GM11168 (cell line): Measurements from ENCODE around the gene NFIA.

Experiments used
- in situ Hi-C: fragments of 300-500 bp; cut with MboI; formaldehyde crosslinking; loops from one replicate; pipeline ENCODE4 v1.12.0; 2022; ENCODE audit warnings: low sequenced_read_pairs; ENCODE audit not compliant: unreplicated experiment

The NFIA gene

DNA sequence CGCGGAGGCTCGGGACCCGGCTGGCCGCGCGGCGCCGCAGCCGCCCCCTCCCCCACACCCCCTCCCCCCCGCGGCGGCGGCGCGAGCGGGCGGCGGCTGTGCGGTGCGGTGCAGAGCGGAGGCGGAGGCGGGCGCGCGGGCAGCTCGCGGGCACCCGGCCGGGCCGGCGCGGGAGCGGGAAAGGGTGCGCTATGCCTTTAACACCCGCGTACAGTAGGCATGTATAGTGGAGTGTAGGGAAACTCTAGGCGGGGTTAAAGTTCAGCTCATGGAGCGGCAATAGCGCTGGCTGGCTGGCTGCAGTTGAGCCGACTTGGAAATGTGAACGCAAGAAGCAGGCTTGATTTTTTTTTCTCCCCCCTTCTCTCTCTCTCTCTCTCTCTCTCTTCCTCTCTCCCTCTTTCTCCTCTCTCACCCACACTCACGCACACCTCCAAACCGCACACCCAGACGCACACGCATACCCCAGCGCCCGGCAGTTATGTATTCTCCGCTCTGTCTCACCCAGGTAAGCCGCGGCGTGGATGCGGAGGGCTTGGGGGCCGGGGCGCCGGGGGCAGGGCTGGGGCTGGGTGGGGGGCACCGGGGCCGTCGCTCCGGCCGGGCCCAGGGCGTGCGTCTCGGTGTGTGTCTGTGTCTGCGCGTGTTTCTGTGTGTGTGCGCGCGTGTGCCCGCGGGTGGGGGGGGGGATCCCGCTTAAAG is at the start of gene NFIA:
Gene NFIA (plus strand): TSS at position 251 of the 702 bp plus-strand sequence.
- in situ Hi-C loops: no loop called here

DNA sequence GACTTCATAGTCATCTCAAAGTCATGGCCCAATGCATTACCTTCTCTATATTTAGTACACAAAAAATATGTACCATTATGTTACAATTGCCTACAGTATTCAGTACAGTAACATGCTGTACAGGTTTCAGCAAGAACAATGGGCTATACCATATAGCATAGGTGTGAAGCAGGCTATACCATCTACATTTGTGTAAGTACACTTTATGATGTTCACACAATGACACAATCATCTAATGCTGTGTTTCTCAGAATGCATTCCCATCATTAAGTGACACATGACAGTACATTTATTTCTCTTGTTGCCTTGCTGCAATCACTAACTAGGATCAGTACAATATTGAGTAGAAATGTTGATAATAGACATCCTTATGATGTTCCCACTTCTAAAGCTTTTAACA is 46.5 kb upstream of the NFIA start:
- in situ Hi-C loops: no loop called here

DNA sequence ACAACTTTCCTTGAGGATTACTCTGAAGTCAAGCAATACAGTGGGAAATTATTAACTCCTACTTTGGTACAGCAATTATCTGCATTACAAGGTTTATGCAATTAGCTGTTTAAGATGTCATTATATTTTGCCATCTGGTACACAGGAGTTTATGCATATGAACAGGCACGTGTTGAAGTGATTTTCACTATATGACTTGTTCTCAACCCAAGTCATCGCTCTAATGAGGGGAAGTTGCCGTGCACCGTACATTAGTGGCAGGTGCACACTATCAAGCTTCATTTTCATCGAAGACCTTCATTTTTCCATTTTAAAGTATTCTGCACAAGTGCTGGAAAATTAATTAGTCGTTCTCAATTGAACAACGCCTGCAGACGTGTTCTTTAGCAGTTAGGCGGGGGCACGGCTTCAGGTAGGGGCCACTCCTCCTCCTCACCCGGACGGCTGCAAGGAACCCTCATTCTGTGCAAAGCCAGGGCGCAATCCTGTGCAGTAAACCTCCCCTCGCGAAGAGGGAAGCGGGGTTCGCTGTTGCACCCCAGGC is 39.8 kb upstream of the NFIA start:
- in situ Hi-C loops: loop anchor here (10.0 kb wide), 1 partner anchor 412 kb away; no protein-coding TSS in a partner anchor

DNA sequence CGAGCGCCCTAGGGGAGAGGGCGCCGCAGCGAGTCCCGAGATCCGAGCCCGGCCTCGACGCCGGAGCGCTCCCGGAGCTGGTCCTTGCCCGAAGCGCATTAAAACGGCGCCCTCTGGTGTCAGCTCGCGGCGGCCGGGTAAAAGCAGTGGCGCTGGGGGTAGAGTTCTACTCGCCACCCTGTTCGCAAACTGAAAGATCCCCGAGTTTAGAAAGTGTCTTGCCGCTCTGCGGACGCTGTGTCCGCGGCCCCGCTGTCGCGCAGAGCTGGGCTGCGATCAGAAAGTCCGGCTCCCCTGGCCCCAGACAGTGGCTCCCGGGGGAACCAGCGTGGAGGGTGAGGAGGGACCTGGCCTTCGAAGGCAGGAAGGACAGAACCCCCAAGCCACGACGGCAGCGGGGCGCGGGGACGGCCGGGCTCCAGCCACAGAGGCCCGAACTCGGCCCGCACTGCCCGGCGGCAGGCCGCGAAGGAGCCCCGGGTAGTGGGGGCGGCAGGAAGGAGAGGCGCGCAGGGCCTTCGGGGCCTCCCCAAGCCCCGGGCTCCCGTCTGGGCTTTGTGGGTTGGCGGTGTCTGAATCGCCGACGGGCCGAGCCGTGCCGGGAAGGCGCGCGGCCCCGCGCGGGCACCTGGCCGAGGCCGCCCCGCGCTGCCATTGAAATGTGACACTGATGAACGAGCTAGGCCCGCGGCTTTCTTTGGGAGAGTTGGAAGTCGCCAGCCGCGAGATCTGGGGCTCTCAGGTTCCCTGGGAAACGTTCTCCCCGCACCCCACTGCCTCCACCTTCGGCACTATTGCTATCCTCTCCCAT is 39.1 kb upstream of the NFIA start:
- in situ Hi-C loops: loop anchor here (10.0 kb wide), 1 partner anchor 412 kb away; no protein-coding TSS in a partner anchor

DNA sequence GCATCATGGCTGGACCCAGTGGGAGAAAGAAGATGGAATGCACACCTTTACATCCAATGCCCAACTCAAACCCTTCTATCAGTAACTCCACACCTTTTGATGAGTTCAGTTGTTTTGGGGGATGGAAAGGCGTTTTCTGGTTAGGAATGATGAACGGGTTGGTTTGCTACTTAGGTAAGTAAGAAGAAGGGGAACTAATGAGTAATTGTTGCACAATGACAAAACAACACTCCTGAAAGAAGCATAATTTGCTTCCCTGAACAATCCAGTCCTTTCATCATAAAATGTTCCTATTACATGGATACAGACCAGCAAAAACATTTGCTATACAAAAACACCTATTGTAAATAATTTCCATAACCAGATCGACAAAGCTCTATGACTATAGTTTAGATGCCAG is 35.9 kb upstream of the NFIA start:
- in situ Hi-C loops: loop anchor here (10.0 kb wide), 1 partner anchor 408 kb away; no protein-coding TSS in a partner anchor

DNA sequence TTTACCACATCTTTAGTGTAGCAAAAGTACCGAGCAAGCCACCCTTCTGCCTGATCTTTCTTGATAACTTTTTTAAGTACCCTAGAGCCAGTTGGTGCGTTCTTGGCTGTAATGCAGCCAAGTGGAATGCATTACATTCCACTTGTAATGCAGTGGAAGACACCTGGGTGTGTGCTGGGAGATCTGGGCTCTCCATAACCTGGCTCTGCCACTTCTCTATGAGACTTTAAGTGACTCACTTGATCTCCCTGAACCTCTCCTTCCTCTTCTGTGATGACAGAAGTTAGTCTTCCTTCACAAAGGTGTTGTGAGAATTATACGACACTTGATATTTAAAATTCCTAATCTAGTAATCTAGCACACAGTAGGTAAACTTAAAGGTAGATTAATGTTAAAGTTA is 35.3 kb upstream of the NFIA start:
- in situ Hi-C loops: loop anchor here (10.0 kb wide), 1 partner anchor 408 kb away; no protein-coding TSS in a partner anchor

DNA sequence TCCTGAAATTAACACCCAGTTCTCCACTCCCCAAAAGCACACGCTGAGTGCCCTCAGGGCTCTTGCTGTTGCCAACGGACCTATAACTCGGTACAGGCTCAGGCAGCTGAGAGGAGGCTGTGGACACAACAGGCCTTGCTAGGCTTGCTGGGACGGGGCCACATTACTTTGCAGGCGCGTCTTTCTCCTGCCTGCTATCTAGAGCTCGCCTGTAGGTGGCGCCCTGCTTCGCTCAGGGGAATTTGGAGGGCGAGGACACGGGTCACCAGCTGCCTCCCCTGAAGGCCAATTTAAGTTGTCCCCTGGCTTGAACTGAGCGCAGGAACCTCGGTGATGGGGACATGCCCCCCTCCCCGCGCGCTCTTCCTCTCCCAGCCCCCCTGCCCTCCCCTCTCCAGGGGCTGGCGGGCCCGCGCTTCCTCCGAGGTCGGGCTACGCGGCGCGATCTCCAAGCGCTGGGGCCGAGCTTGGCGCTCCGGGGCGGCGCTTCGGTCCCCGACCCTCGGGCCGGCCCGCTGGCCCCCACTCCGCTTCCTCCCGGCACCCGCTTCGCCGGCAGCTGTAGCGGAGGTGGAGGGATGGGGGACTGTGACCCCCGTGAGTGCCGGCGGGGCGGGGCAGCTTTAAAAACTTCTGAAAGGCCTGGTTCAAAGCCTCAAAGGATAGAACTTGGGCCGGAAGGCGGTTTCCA is 32.4 kb upstream of the NFIA start:
- in situ Hi-C loops: loop anchor here (10.0 kb wide), 1 partner anchor 405 kb away; no protein-coding TSS in a partner anchor

DNA sequence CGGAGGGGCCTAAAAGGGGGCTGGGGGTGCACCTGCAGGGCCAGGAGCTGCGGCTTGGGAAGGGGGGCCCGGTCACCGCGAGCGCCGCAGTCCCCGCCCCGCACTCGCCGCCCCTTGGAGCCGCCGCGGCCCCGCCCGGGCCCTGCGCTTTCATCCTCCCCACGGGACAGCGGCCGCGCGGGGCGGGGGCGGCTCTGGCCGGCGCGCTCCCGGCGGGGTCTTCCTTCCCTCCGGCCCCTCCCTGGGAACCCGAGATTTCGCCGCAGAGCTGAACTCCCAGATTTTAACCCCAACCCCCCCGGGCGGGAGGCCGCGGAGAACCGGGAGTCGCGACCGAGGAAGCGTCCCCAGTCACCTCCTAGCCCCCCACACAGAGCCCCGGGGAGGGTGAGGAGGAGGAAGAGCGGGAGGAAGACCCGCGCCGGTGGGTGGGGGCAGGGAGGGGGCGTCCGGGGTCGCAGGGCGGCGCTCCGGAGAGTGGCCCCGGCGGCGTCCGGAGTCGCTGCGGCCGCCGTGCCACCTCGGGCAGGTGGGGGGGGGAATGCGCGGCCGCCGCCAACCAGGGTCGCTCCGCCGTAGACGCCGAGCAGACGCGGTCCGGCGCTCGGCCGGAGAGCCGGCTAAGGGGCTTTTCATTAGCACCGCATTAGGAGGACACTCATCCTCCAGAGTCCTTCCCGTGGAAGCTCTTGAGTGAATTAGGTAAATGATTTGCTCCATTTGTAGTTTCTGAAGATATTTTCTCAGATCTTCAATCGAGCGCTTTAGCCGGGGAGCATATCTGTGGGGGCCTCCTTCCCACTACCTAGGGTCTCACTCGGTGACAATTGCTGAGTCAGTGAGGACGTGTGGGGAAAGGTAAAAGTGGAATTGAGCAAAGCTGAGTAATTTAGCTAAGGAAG is 31.6 kb upstream of the NFIA start:
- in situ Hi-C loops: no loop called here

DNA sequence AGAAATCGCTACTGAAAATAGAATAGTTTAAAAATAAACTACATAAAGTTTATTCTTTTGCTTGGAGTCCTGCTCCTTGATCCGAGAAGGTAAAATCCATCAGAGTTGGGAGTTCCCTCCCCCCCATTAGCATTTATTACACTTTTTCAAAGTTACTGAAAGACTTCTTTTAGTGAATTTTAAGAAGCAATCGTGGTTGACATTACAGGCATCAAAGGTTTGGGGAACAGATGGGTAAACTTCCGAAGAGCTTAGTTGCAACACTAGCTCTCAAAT is 31.0 kb upstream of the NFIA start:
- in situ Hi-C loops: no loop called here

DNA sequence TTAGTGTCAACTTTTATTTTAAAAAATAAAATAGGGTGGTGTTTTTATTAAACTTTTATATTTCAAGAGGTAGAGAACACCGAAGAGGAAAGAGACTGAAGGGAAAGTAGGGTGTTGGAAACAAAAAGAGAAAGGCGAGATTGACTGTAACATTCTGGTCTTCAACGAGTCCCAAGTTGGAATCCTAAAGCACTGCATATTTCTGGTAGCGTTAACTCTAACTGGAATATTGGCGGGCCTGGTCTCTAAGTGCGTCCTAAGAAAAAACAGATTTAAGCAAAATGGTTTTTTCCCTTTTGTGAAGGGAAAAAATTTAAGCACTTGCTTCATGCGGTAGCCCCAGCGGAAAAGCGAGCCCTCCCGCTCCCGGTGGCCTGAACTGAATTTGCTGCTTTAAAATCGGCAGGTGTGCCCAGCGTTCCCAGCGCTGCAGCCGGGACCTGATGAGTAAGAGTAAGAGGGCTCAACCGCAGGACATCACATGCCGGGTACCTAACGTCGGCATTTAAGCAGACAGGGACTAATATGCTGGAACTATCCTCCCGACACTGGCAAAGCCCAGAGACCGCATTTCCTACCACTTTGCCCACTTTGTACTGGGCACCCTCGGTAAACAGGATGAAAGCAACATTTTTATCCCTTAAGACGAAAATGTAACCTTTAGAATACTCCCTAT is 30.5 kb upstream of the NFIA start:
- in situ Hi-C loops: no loop called here

DNA sequence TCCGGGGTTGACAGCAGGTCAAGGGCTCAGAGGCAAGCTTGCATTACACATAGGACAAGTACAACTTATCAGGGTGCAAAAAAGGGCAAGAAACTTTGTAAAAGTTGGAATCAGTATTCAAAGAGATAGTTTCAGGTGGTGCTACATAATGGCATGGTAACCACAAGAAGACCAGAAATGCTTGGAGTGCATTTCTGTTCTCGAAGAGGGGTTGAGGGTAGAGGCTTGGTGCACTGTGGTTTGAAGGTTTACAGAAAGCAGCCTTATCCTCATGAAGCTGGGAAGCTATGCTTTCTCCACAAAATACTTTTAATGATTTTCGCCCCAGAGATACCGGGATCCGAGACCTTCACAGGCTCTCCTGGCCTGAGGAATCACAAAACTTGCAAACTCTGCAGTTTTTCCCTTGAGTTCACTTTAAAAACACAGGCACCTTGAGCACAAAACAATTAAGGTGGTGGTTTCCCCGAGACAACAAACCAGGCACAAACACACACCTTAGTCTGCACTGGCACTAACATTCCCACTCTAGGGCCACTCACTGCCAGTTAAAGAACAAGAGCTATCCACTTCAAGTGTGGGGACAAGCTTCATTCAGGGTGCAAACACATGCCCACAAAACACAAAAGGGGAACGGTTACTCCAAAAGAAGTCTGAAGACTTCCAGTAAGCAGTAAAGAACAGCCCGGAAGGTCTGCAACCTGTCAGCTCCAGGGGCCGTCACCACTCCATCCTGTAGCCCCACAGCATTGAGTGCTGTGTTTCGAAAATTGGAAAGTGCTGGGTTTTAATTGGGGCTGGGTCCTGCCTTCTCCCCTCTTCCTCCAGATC is 29.8 kb upstream of the NFIA start:
- in situ Hi-C loops: no loop called here

DNA sequence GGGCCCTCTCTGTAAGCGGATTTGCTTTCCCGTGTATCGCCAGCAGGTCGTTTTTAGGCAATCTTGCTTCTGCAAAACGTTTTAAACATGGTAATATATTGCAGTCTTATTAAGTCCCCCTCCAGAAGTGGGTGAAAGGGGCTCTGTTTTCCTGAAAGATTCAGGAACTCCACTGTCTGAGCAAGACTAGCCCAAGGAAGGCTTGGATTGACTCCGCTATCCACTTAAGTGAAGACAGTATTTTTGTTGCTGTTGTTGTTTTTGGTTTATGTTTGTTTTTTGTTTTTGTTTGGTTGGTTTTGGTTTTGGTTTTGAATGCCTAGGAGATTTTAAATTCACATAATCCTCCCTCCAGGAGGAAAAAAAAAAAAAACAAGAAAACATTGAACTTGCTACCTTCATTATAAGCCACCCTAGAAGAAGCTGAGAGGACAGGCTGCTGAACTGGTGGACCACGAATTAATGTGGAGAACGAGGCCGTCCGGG is 29.1 kb upstream of the NFIA start:
- in situ Hi-C loops: no loop called here

DNA sequence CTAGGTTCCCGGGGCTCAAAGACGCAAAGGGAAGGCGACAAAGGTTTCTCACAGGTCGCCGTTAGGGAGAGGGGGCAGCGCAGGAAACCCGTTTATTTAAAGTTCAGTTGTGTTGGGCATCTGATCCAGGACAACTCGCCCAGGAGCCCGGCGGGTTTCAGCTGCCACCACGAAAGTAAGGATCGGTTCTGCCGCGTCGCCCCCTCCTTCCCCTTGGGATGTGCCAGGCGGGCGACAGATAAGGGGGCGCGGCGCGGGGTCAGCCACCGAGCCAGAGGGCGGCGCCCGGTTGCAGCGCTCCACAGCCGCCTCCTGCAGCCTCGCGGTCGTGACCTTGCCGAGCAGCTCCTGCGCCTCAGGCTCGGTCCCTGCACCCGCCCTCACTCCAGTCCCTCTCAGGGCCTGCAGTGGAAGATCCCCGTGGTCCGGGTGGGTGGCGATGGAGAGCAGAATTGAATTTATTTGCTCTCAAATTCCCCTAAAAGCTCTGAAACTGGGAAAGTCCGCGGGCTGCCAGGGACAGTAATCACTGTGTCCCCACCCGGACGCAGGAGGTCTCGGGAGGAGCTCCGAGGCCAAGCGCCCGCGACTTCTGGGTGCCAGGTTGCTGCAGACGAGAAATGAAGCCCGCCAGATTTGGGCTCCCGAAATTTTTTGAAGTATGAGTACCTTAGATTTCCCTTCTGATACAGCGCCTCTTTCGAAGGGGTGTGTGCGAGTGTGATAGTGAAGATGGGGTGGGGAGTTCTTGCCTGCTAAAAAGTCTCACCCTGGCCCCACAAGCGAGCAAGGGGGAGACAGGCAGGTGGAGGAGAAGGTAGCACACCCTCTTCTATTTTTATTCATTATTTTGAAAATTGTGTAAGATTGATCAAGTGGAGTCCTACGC is 28.4 kb upstream of the NFIA start:
- in situ Hi-C loops: no loop called here

DNA sequence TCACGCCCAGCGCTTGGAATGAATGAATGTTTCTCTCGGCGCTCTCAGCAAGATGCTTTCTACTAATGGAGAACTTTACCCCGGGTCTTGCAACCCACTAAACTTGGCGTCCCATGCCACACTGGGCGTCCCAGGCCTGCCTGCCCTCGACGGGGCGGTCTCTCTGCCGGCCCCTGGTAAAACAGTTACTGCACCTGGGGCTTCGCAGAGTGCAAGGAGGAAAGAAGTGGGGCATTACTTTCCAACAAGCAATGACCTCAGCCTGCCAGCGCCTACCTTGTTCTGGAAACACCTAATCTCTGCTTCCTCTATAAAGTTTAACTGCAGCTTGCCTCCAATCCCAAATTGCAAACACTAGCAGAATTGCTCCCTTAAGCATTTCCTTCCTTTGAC is 27.8 kb upstream of the NFIA start:
- in situ Hi-C loops: no loop called here

DNA sequence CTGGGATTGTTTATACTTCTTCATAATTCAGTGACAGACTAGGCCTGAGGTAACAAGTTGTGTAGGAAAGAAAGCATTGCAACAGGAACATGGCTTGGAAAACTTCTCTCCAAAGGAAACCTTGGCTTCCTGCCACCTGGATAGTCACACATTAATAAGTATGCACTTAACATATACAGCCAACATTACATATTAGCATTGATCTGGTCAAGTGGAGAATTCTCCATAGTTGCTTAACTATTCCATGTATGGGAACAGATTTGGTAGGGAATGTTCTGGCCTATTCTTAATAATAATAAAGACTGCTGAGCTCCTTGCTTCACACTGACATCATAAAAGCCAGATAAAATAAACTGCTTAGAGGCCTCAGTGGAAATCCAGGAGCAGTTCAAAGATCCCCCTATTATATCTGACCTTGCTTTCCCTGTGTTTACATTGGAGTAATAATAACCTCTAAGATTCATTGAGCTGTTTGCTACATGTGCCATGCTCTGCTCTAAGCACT is 27.2 kb upstream of the NFIA start:
- in situ Hi-C loops: no loop called here

DNA sequence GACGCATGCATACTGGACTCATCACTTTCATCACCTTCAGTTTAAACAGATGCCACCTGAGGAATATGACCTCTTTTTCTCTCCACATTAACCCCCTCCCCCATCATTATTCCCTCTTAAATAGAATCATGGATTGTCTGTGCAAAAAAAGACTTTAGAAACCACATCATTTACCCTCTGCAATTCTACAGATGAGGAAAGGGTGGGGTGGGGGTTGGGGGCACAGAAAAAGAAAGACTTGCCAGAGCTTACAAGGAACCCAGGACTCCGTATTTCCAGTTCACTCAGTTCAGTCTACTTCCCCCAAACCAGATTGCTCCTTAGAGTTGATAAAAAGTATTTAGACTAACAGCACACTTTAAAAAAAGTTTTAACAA is 26.2 kb upstream of the NFIA start:
- in situ Hi-C loops: no loop called here
